Mucosa of descending colon (tissue), 3 donors: Measurements from ENCODE around the gene CBLL2. TPM values are rescaled to one million over a fixed set of nuclear protein-coding genes. Genes with fewer than 3 reads are reported as not detected.

ENCODE experiments used
- ATAC-seq: fragments of 200-7000 bp; cut with Tn5 transposase; one replicate; pipeline ENCODE4 v1.9.1; 2020; ENCODE audit warnings: mild to moderate bottlenecking, moderate library complexity
- DNase-seq, 3 donors: peaks; one replicate each; pipeline ENCODE4 v3.0.0-alpha.2; 2020
- H3K36me3 ChIP-seq: fragments of 200-600 bp; one replicate; pipeline ENCODE4 v1.8.0; 2021; ENCODE audit warnings: low read depth, mild to moderate bottlenecking
- H3K4me1 ChIP-seq: fragments of 200-600 bp; one replicate; pipeline ENCODE4 v1.8.0; 2021; ENCODE audit warnings: low read depth, mild to moderate bottlenecking
- H3K4me3 ChIP-seq: fragments of 200-600 bp; one replicate; pipeline ENCODE4 v1.8.0; 2021; ENCODE audit warnings: mild to moderate bottlenecking
- H3K9me3 ChIP-seq: fragments of 200-600 bp; one replicate; pipeline ENCODE4 v1.8.0; 2021; ENCODE audit warnings: mild to moderate bottlenecking
- intact Hi-C, 2 donors: fragments of 100-400 bp; cut with DNase I in 1 of 2; cut with micrococcal nuclease in 1 of 2; formaldehyde crosslinking; loops; one replicate each; pipeline versions ENCODE4 v1.11.0 to v1.11.1; 2022; cut with DNase I, micrococcal nuclease
- total RNA-seq, 3 donors: library from RNA; stranded (reverse); fragmentation: NEBNext Ultra II Directional in 2 of 3; extraction: Animal tissue kit (Norgen Biotek cat#: 25700) in 2 of 3; gene quantifications; one replicate each; pipeline versions ENCODE4 v1.2.1 to v1.2.4, GENCODE V29; 2021 to 2023
- TF ChIP-seq, protein P1 (sequence below): fragments of 200-600 bp; IDR thresholded peaks from one replicate; pipeline ENCODE4 v1.8.0; 2022; ENCODE audit warnings: antibody characterized with exemption, mild to moderate bottlenecking
- donor health status: DM: no; HTN: no; CAD: no; lungs with moderate emphysema.
- donor health status: DM: no; HTN: no; CAD: no.
- donor health status: DM: no; HTN: yes; CAD: no.

CBLL2 gene
- total RNA-seq, 3 donors from 2014 or later = not detected

DNA sequence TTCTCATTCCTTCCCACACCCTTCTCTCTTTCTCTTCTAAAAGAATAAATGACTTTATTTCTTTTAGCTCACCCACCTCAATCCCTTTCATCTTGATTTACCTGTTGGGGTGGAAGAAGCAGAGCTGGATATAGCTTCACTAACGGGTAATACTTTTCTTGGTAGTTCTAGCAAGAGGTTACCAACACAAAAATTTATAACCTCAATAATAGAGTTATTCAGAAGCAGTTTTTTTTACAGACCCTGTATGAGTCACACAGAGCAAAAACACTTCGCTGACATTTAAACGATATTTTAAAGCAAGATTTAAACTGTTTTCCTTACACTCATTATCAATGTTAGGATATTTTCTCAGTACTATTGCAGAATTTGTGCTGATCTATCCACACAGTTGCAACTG lies 42.4 kb downstream of the CBLL2 start:
- Histone ChIP-seq H3K4me1 (no peaks in the 10 kb centered on the region), H3K4me3 (no peak overlapping the region), H3K9me3 (no peaks in the 10 kb centered on the region), H3K36me3 (no peaks in the 10 kb centered on the region)
- TF ChIP-seq, protein P1, sequence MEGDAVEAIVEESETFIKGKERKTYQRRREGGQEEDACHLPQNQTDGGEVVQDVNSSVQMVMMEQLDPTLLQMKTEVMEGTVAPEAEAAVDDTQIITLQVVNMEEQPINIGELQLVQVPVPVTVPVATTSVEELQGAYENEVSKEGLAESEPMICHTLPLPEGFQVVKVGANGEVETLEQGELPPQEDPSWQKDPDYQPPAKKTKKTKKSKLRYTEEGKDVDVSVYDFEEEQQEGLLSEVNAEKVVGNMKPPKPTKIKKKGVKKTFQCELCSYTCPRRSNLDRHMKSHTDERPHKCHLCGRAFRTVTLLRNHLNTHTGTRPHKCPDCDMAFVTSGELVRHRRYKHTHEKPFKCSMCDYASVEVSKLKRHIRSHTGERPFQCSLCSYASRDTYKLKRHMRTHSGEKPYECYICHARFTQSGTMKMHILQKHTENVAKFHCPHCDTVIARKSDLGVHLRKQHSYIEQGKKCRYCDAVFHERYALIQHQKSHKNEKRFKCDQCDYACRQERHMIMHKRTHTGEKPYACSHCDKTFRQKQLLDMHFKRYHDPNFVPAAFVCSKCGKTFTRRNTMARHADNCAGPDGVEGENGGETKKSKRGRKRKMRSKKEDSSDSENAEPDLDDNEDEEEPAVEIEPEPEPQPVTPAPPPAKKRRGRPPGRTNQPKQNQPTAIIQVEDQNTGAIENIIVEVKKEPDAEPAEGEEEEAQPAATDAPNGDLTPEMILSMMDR = no peak
- intact Hi-C loops = no loop called here
- DNase-seq (no peak), ATAC-seq (no peak)

DNA sequence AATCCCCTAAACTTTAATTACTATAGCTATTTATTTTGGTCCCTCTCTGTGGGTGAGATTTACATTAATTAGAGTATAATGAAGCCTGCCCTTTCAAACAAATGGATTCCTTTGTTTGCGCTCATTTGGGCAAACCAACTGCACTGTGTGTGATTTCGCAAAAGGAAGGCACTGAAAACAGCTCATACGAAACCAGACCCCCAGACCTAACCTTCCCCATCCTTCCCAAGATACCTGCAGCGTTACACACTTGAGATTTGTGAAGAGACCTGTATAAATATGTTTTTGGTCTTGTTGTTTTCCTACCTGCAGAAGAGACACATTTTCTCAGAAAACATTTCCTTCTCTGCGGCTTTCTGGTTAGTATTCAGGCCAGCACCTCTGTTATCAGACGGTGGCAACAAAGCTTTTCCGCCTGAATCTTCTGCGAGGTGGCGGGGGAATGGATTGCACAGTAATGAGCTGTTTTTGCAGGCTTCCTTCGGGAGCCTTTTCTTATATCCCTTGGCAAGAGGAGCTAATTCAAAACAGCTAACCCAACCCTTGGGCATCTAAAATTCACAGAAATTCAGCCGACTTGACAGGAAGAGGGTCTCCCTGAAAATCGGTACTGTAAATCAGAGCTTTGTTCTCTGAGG lies 47.6 kb downstream of the CBLL2 start:
- Histone ChIP-seq H3K9me3 (no peaks in the 10 kb centered on the region), H3K4me1 (no peaks in the 10 kb centered on the region), H3K4me3 (no peak overlapping the region), H3K36me3 (no peaks in the 10 kb centered on the region)
- TF ChIP-seq, protein P1 = no peak
- DNase-seq (no peak), ATAC-seq (no peak)
- intact Hi-C loops = no loop called here

GRCh38 chrX:22323541-22323940 lies 50.8 kb downstream of the CBLL2 start:
- Histone ChIP-seq H3K9me3 (no peaks in the 10 kb centered on the region), H3K4me3 (no peak overlapping the region), H3K36me3 (no peaks in the 10 kb centered on the region), H3K4me1 (no peaks in the 10 kb centered on the region)
- ATAC-seq (no peak), DNase-seq (no peak)
- intact Hi-C loops = no loop called here
- TF ChIP-seq, protein P1 = no peak

Other genes starting within 250 kb of the CBLL2 start
- gene PHEX, start 240.6 kb upstream of the CBLL2 start, total RNA-seq = under 1 TPM in 2 of 3 donors, not detected in 1; 0.19 TPM